Subcutaneous adipose tissue (tissue), 4 donors: ENCODE measurements around the gene LRRC8D. TPM values are rescaled to one million over a fixed set of nuclear protein-coding genes. Genes with fewer than 3 reads are reported as not detected.

Experiments used
- CTCF ChIP-seq: fragments of 450-650 bp; IDR thresholded peaks from one replicate; pipeline ENCODE4 v1.5.1; 2016; ENCODE audit warnings: low read depth, mild to moderate bottlenecking, control low read depth, antibody characterized with exemption, moderate library complexity
- total RNA-seq, 4 donors: library from RNA; depleted of rRNA; stranded (reverse); fragments of >200 nt; gene quantifications; one replicate each; pipeline ENCODE4 v1.1.0, GENCODE V29; 2016

Gene LRRC8D
- total RNA-seq, 4 donors from 2014 or later = 7.5 to 12.4 (median 9.2) TPM

GRCh38 chr1:89913353-89914095 is 92.7 kb downstream of the LRRC8D start:
- TF ChIP-seq CTCF = no peak

GRCh38 chr1:89917353-89917752 is 96.5 kb downstream of the LRRC8D start:
- no peak for TF ChIP-seq CTCF

GRCh38 chr1:89918127-89918793 is 97.4 kb downstream of the LRRC8D start:
- TF ChIP-seq CTCF = no peak

GRCh38 chr1:89918794-89919155 is 97.9 kb downstream of the LRRC8D start:
- TF ChIP-seq CTCF = no peak

- no peak for TF ChIP-seq CTCF
Observed at GRCh38 chr1:89919174-89919573, 98.3 kb downstream of the LRRC8D start.

- no peak for TF ChIP-seq CTCF
Observed at GRCh38 chr1:89922911-89923310, 102.1 kb downstream of the LRRC8D start.

- TF ChIP-seq CTCF = no peak
Observed at GRCh38 chr1:89923517-89923916, 102.7 kb downstream of the LRRC8D start.
